Upper lobe of left lung (tissue), 4 donors: ENCODE data around the gene TRMT1.

ENCODE experiments used
- EP300 ChIP-seq, 4 donors: sonication (generic); formaldehyde crosslinking; IDR thresholded peaks; one replicate each; pipeline ENCODE4 v1.5.1; 2017; ENCODE audit warnings: antibody characterized with exemption in 4 of 4, control low read depth in 2 of 4
- POLR2A ChIP-seq, 4 donors: fragments of 450-650 bp; IDR thresholded peaks; one replicate each; pipeline ENCODE4 v1.5.1; 2016 to 2017; ENCODE audit warnings: antibody characterized with exemption in 4 of 4, mild to moderate bottlenecking in 2 of 4
- POLR2AphosphoS5 ChIP-seq, 2 donors: sonication (generic); formaldehyde crosslinking; IDR thresholded peaks; one replicate each; pipeline ENCODE4 v1.5.1; 2017; ENCODE audit warnings: antibody characterized with exemption in 2 of 2
- TF ChIP-seq, protein P1 (sequence below), 6 experiments: fragments of 450-650 bp in 4 of 6; fragments of 200-600 bp in 2 of 6; sonication (generic) in 2 of 6; IDR thresholded peaks; one replicate each; pipeline ENCODE4 v1.5.1; 2016 to 2019; ENCODE audit warnings: antibody characterized with exemption in 6 of 6

DNA sequence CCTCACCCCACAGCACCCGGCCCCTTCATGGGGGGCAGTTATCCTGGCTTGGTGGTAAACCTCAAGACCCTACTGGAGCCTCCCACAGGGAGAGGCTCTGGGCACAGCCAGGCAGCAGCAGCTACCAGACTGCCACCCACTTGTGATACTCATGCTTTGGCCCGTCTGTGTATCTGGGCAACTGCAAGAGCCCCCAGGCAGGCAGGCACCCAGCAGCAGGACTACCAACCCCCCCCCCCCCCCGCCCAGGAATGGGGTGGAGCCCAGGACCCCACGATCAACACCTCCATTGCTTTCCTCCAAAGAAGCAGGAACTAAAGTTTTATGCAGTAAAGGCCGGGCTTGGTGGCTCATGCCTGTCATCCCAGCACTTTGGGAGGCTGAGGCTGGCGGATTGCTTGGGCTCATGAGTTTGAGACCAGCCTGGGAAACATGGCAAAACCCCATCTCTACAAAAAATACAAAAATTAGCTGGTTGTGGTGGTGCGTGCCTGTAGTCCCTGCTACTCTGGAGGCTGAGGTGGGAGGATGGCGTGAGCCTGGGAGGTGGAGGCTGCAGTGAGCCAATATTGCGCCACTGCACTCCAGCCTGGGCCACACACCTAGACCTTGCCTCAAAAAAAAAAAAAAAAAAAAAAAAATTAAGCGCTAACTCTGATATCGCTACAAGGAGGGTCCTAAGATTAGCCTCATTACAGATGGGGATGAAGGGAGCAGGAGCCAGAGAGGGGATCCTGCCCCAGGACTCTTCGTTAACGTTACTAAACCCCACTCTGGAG, 12.8 kb downstream of the TRMT1 start:
- TF ChIP-seq, protein P1, sequence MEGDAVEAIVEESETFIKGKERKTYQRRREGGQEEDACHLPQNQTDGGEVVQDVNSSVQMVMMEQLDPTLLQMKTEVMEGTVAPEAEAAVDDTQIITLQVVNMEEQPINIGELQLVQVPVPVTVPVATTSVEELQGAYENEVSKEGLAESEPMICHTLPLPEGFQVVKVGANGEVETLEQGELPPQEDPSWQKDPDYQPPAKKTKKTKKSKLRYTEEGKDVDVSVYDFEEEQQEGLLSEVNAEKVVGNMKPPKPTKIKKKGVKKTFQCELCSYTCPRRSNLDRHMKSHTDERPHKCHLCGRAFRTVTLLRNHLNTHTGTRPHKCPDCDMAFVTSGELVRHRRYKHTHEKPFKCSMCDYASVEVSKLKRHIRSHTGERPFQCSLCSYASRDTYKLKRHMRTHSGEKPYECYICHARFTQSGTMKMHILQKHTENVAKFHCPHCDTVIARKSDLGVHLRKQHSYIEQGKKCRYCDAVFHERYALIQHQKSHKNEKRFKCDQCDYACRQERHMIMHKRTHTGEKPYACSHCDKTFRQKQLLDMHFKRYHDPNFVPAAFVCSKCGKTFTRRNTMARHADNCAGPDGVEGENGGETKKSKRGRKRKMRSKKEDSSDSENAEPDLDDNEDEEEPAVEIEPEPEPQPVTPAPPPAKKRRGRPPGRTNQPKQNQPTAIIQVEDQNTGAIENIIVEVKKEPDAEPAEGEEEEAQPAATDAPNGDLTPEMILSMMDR (IDR thresholded peaks at IDR 0.05): no peak
- no peak for TF ChIP-seq POLR2A (IDR thresholded peaks at IDR 0.05)
- no peak for TF ChIP-seq EP300 (IDR thresholded peaks at IDR 0.05)
- TF ChIP-seq POLR2AphosphoS5 (IDR thresholded peaks at IDR 0.05): no peak
